HepG2 (cell line): ENCODE results near the gene MYL6B. TPM values are rescaled to one million over a fixed set of nuclear protein-coding genes. Genes with fewer than 3 reads are reported as not detected.
A peak's percentile ranks its signal among the peaks of the same experiment; 100 is the strongest.

Source experiments
- ATAD3A ChIP-seq: sonication (generic); formaldehyde crosslinking; IDR thresholded peaks from 2 replicates; pipeline ENCODE4 v1.4.0; 2020; ENCODE audit warnings: missing genetic modification reagents
- FOXA3 ChIP-seq: IDR thresholded peaks from 2 replicates; pipeline ENCODE4 v1.6.1; 2016; ENCODE audit warnings: missing genetic modification reagents, missing compliant biosample characterization
- GATA4 ChIP-seq: sonication (generic); IDR thresholded peaks from 2 replicates; pipeline ENCODE4 v1.6.1; 2016; ENCODE audit warnings: antibody characterized with exemption, low read depth, borderline replicate concordance
- HNRNPH1 ChIP-seq: fragments of 200-400 bp; formaldehyde crosslinking; optimal IDR thresholded peaks from 2 replicates; pipeline ENCODE3; 2017; ENCODE audit warnings: mild to moderate bottlenecking, low read depth, low read length
- MAFK ChIP-seq, 2 experiments: IDR thresholded peaks in 1 of 2; conservative IDR thresholded peaks in 1 of 2; 2 replicates each; pipeline ENCODE4 v1.6.1; 2011; ENCODE audit warnings: improper control_type of control experiment in 2 of 2, low read length in 2 of 2
- MXI1 ChIP-seq: IDR thresholded peaks from 3 replicates; pipeline ENCODE4 v1.6.1; 2012; ENCODE audit warnings: low read depth, low read length, inconsistent platforms, borderline replicate concordance
- NCOR1 ChIP-seq: fragments of 200-600 bp; sonication (generic); IDR thresholded peaks from 2 replicates; pipeline ENCODE4 v1.7.0; 2017; ENCODE audit warnings: antibody characterized with exemption, low read length, borderline replicate concordance
- RBM39 ChIP-seq: fragments of 200-400 bp; formaldehyde crosslinking; IDR thresholded peaks from one replicate; pipeline ENCODE4 v1.6.1; 2018; ENCODE audit warnings: antibody characterized with exemption, mild to moderate bottlenecking, low read depth, low read length; ENCODE audit not compliant: poor library complexity, severe bottlenecking
- RCOR2 ChIP-seq: IDR thresholded peaks from 2 replicates; pipeline ENCODE4 v1.6.1; 2016; ENCODE audit warnings: missing biosample characterization, missing genetic modification reagents
- RFX5 ChIP-seq: IDR thresholded peaks from 2 replicates; pipeline ENCODE4 v1.6.1; 2011; ENCODE audit warnings: low read depth, low read length, improper control_type of control experiment
- SP1 ChIP-seq, 2 experiments: fragments of 450-650 bp in 1 of 2; sonication (generic) in 1 of 2; formaldehyde crosslinking in 1 of 2; IDR thresholded peaks; 2 replicates each; pipeline versions ENCODE4 v1.4.0 to v1.6.1; 2016 to 2020; ENCODE audit warnings: missing genetic modification reagents in 1 of 2
- ZFX ChIP-seq: sonication (generic); formaldehyde crosslinking; IDR thresholded peaks from 2 replicates; pipeline ENCODE4 v1.4.0; 2020; ENCODE audit warnings: mild to moderate bottlenecking, low read depth, missing genetic modification reagents, moderate library complexity
- ZNF17 ChIP-seq: sonication (generic); formaldehyde crosslinking; IDR thresholded peaks from 2 replicates; pipeline ENCODE4 v1.5.0; 2020; ENCODE audit warnings: mild to moderate bottlenecking, missing genetic modification reagents
- ZNF3 ChIP-seq: IDR thresholded peaks from 2 replicates; pipeline ENCODE4 v1.7.0; 2017; ENCODE audit warnings: inconsistent platforms
- ZNF672 ChIP-seq: sonication (generic); formaldehyde crosslinking; IDR thresholded peaks from 2 replicates; pipeline ENCODE4 v1.8.1; 2022; ENCODE audit warnings: missing genetic modification reagents
- ZNF773 ChIP-seq: sonication (generic); formaldehyde crosslinking; IDR thresholded peaks from 2 replicates; pipeline ENCODE4 v1.4.0; 2020; ENCODE audit warnings: missing genetic modification reagents, borderline replicate concordance
- ZNF883 ChIP-seq: sonication (generic); formaldehyde crosslinking; IDR thresholded peaks from 2 replicates; pipeline ENCODE4 v1.5.1; 2020; ENCODE audit warnings: mild to moderate bottlenecking, missing genetic modification reagents; ENCODE audit errors: not compliant biosample characterization
- polyA plus RNA-seq, 8 experiments: library from polyadenylated mRNA; depleted of rRNA in 3 of 8; stranded (reverse) in 7 of 8; unstranded in 1 of 8; fragments of >200 nt; fragmentation: Illumina TruSeq in 4 of 8; extraction: Trizol in 4 of 8; gene quantifications; 2 replicates each; pipeline versions ENCODE4 v1.2.1 to v1.2.3, GENCODE V29; 2011 to 2016; ENCODE audit warnings: low read depth in 4 of 8, missing spikeins in 1 of 8, mixed read lengths in 1 of 8; ENCODE audit not compliant: insufficient read depth in 1 of 8
- total RNA-seq, 5 experiments: library from RNA; depleted of rRNA; stranded (reverse); fragments of >200 nt; fragmentation: Illumina TruSeq; extraction: Trizol; gene quantifications; 2 replicates each; pipeline ENCODE4 v1.2.3, GENCODE V29; 2016; ENCODE audit warnings: low read depth in 1 of 5
- TF ChIP-seq, protein P1 (sequence below): sonication (generic); formaldehyde crosslinking; IDR thresholded peaks from 2 replicates; pipeline ENCODE4 v1.9.0; 2021; ENCODE audit warnings: missing genetic modification reagents, borderline replicate concordance
- TF ChIP-seq, protein P2 (sequence below): sonication (generic); formaldehyde crosslinking; IDR thresholded peaks from 2 replicates; pipeline ENCODE4 v1.9.0; 2021; ENCODE audit warnings: missing genetic modification reagents, mild to moderate bottlenecking, borderline replicate concordance
- TF ChIP-seq, protein P3 (sequence below): sonication (generic); formaldehyde crosslinking; IDR thresholded peaks from 2 replicates; pipeline ENCODE4 v1.5.0; 2020; ENCODE audit warnings: missing genetic modification reagents
- TF ChIP-seq, protein P4 (sequence below): sonication (generic); formaldehyde crosslinking; IDR thresholded peaks from 2 replicates; pipeline ENCODE4 v1.8.0; 2022; ENCODE audit warnings: mild to moderate bottlenecking, missing genetic modification reagents; ENCODE audit not compliant: insufficient replicate concordance
- TF ChIP-seq, protein P5 (sequence below): sonication (generic); formaldehyde crosslinking; IDR thresholded peaks from 2 replicates; pipeline ENCODE4 v1.5.0; 2020; ENCODE audit warnings: mild to moderate bottlenecking, missing genetic modification reagents, moderate library complexity

MYL6B gene
- total and polyA plus RNA-seq, 2 of the 13 experiments (the other 11 are each of a cell fraction or from before 2014, with no cell fraction given): 75.7 to 88.7 TPM

DNA sequence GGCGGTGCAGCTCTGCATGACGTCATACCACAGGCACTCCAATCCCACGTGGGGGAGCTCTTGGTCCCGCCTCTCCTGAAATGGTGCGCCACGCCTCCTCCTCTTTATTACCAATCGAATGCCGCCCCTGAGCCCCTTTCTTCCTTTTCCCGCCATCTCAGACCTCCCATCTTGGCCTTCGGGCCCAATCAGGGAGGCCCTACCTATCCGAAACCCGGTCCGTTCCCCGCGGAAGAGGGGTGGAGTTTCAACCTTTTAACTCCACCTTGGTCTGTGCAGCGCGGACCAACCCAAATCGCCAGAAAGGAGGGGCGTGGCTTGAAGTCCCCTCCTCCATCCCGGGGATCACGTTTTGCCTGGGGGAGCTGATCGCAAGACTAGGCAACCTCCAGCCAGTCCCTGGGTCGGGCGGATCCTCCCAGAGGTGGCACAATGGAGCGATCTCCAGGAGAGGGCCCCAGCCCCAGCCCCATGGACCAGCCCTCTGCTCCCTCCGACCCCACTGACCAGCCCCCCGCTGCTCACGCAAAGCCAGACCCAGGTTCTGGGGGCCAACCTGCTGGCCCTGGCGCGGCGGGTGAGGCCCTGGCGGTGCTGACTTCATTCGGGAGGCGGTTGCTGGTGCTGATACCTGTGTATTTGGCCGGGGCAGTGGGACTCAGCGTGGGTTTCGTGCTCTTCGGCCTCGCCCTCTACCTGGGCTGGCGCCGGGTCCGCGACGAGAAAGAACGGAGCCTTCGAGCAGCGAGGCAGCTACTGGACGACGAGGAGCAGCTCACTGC is 24.3 kb upstream of the MYL6B start, which contains the start of gene ESYT1 (continued):
- TF ChIP-seq MAFK (conservative IDR thresholded peaks at IDR 0.05 in 1 of 2, IDR thresholded peaks at IDR 0.05 in 1 of 2; ENCODE audit: low read length in 2 of 2) (no peak), ZNF883 (CRISPR knock-in tag) (peak; percentile 46), RFX5 (0 out of 2 replicates have a peak, but pooled peaks have one; percentile 34), ZNF672 (CRISPR knock-in tag) (no peak), ZNF3 (no peak), ZNF773 (CRISPR knock-in tag) (0 out of 2 replicates have a peak, but pooled peaks have one; percentile 49), ZNF17 (CRISPR knock-in tag) (no peak), NCOR1 (no peak; the same call in 1 of the 2 replicates), GATA4 (no peak; the same call in 1 of the 2 replicates), ZFX (CRISPR knock-in tag) (peak; percentile 88), ATAD3A (CRISPR knock-in tag) (no peak), FOXA3 (CRISPR knock-in tag) (0 out of 2 replicates have a peak, but pooled peaks have one; percentile 20), SP1 (IDR thresholded peaks at IDR 0.05) (no peak), SP1 (CRISPR knock-in tag; IDR thresholded peaks at IDR 0.05) (peak; percentile 80; the same call in 1 of the 2 replicates), RCOR2 (no peak), MXI1 (peak; percentile 92; the same call in 1 of the 3 replicates), HNRNPH1 (no peak), RBM39 (no peak)
- TF ChIP-seq, protein P1, sequence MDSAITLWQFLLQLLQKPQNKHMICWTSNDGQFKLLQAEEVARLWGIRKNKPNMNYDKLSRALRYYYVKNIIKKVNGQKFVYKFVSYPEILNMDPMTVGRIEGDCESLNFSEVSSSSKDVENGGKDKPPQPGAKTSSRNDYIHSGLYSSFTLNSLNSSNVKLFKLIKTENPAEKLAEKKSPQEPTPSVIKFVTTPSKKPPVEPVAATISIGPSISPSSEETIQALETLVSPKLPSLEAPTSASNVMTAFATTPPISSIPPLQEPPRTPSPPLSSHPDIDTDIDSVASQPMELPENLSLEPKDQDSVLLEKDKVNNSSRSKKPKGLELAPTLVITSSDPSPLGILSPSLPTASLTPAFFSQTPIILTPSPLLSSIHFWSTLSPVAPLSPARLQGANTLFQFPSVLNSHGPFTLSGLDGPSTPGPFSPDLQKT (CRISPR knock-in tag): no peak
- TF ChIP-seq, protein P2, sequence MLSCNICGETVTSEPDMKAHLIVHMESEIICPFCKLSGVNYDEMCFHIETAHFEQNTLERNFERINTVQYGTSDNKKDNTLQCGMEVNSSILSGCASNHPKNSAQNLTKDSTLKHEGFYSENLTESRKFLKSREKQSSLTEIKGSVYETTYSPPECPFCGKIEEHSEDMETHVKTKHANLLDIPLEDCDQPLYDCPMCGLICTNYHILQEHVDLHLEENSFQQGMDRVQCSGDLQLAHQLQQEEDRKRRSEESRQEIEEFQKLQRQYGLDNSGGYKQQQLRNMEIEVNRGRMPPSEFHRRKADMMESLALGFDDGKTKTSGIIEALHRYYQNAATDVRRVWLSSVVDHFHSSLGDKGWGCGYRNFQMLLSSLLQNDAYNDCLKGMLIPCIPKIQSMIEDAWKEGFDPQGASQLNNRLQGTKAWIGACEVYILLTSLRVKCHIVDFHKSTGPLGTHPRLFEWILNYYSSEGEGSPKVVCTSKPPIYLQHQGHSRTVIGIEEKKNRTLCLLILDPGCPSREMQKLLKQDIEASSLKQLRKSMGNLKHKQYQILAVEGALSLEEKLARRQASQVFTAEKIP: no peak
- TF ChIP-seq, protein P3, sequence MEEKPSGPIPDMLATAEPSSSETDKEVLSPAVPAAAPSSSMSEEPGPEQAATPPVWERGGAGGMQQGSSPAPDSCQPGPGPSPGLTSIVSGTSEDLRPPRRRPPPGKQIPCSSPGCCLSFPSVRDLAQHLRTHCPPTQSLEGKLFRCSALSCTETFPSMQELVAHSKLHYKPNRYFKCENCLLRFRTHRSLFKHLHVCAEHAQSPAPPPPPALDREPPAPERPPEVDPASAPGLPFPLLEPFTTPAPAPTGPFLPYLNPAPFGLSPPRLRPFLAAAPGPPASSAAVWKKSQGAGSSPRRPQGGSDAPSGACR (CRISPR knock-in tag): no peak
- TF ChIP-seq, protein P4, sequence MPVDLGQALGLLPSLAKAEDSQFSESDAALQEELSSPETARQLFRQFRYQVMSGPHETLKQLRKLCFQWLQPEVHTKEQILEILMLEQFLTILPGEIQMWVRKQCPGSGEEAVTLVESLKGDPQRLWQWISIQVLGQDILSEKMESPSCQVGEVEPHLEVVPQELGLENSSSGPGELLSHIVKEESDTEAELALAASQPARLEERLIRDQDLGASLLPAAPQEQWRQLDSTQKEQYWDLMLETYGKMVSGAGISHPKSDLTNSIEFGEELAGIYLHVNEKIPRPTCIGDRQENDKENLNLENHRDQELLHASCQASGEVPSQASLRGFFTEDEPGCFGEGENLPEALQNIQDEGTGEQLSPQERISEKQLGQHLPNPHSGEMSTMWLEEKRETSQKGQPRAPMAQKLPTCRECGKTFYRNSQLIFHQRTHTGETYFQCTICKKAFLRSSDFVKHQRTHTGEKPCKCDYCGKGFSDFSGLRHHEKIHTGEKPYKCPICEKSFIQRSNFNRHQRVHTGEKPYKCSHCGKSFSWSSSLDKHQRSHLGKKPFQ (CRISPR knock-in tag): peak; percentile 51
- TF ChIP-seq, protein P5, sequence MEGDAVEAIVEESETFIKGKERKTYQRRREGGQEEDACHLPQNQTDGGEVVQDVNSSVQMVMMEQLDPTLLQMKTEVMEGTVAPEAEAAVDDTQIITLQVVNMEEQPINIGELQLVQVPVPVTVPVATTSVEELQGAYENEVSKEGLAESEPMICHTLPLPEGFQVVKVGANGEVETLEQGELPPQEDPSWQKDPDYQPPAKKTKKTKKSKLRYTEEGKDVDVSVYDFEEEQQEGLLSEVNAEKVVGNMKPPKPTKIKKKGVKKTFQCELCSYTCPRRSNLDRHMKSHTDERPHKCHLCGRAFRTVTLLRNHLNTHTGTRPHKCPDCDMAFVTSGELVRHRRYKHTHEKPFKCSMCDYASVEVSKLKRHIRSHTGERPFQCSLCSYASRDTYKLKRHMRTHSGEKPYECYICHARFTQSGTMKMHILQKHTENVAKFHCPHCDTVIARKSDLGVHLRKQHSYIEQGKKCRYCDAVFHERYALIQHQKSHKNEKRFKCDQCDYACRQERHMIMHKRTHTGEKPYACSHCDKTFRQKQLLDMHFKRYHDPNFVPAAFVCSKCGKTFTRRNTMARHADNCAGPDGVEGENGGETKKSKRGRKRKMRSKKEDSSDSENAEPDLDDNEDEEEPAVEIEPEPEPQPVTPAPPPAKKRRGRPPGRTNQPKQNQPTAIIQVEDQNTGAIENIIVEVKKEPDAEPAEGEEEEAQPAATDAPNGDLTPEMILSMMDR: peak; percentile 42
